Measurements from ENCODE around the gene ALMS1. TPM values are rescaled to one million over a fixed set of nuclear protein-coding genes. Genes with fewer than 3 reads are reported as not detected.
"Not testable (repeated sequence)": the region's sequence is repeated elsewhere in the genome, so short reads cannot be mapped to it uniquely, and the experiment has no call there.

The ALMS1 gene
- 7.6 TPM for total RNA-seq
- long read RNA-seq = 0 reads

GRCh38 chr2:73385504-73386341 is at the start of gene ALMS1:
ALMS1 (plus strand) TSS chr2:73385836; CDS start chr2:73385869, 33 bp downstream.
- intact Hi-C loops (cut with micrococcal nuclease) = no loop called here
- ATAC-seq = peak; percentile 97

GRCh38 chr2:73337828-73338227 is 47.8 kb upstream of the ALMS1 start:
- intact Hi-C loops (cut with micrococcal nuclease) = no loop called here
- DNase-seq = no peak

More at GRCh38 chr2:73385504-73386341, at the start of gene ALMS1:
- DNase-seq = peak; percentile 95

GRCh38 chr2:73339201-73339600 is 46.4 kb upstream of the ALMS1 start:
- intact Hi-C loops (cut with micrococcal nuclease) = no loop called here
- no peak for ATAC-seq
- DNase-seq = no peak

More at GRCh38 chr2:73337828-73338227, 47.8 kb upstream of the ALMS1 start:
- no peak for ATAC-seq

- intact Hi-C loops (cut with micrococcal nuclease) = no loop called here
- no peak for ATAC-seq
- DNase-seq = no peak
Observed at GRCh38 chr2:73341039-73341438, 44.6 kb upstream of the ALMS1 start.

GRCh38 chr2:73343992-73344391 is 41.6 kb upstream of the ALMS1 start:
- intact Hi-C loops (cut with micrococcal nuclease) = no loop called here
- DNase-seq (no peak), ATAC-seq (no peak)

- DNase-seq; ATAC-seq; intact Hi-C loops (cut with micrococcal nuclease): not testable (repeated sequence)
Observed at GRCh38 chr2:73344747-73345146, 40.9 kb upstream of the ALMS1 start.

- DNase-seq = no peak
- intact Hi-C loops (cut with micrococcal nuclease) = no loop called here
- ATAC-seq = no peak
Observed at GRCh38 chr2:73350035-73350691, 35.5 kb upstream of the ALMS1 start.

GRCh38 chr2:73356097-73356496 is 29.5 kb upstream of the ALMS1 start:
- DNase-seq (no peak), ATAC-seq (no peak)

GRCh38 chr2:73359915-73360697 is 25.5 kb upstream of the ALMS1 start:
- no peak for ATAC-seq
- intact Hi-C loops (cut with micrococcal nuclease) = no loop called here
- no peak for DNase-seq

More at GRCh38 chr2:73356097-73356496, 29.5 kb upstream of the ALMS1 start:
- intact Hi-C loops (cut with micrococcal nuclease) = no loop called here

- ATAC-seq (no peak), DNase-seq (no peak)
- intact Hi-C loops (cut with micrococcal nuclease) = no loop called here
Observed at GRCh38 chr2:73366060-73366459, 19.6 kb upstream of the ALMS1 start.

GRCh38 chr2:73368781-73369180 is 16.9 kb upstream of the ALMS1 start:
- ATAC-seq = peak; percentile 15
- intact Hi-C loops (cut with micrococcal nuclease) = no loop called here
- no peak for DNase-seq

GRCh38 chr2:73370348-73370747 is 15.3 kb upstream of the ALMS1 start:
- intact Hi-C loops (cut with micrococcal nuclease) = no loop called here
- no peak for DNase-seq
- no peak for ATAC-seq

GRCh38 chr2:73373344-73373743 is 12.3 kb upstream of the ALMS1 start:
- DNase-seq (no peak), ATAC-seq (no peak)
- intact Hi-C loops (cut with micrococcal nuclease) = no loop called here

GRCh38 chr2:73374269-73374668 is 11.4 kb upstream of the ALMS1 start:
- intact Hi-C loops (cut with micrococcal nuclease) = no loop called here
- DNase-seq (no peak), ATAC-seq (peak; percentile 51)

- DNase-seq (no peak), ATAC-seq (no peak)
- intact Hi-C loops (cut with micrococcal nuclease) = no loop called here
Observed at GRCh38 chr2:73376681-73377080, 9.0 kb upstream of the ALMS1 start.

- DNase-seq (no peak), ATAC-seq (no peak)
- intact Hi-C loops (cut with micrococcal nuclease) = no loop called here
Observed at GRCh38 chr2:73383036-73383435, 2.6 kb upstream of the ALMS1 start.

- ATAC-seq = no peak
Observed at GRCh38 chr2:73385123-73385503, 523 bp upstream of the ALMS1 start.

GRCh38 chr2:73386342-73386868 is 769 bp downstream of the ALMS1 start:
- peak; percentile 1 for ATAC-seq
- DNase-seq = no peak
- intact Hi-C loops (cut with micrococcal nuclease) = no loop called here

More at GRCh38 chr2:73385123-73385503, 523 bp upstream of the ALMS1 start:
- intact Hi-C loops (cut with micrococcal nuclease) = no loop called here
- no peak for DNase-seq

GRCh38 chr2:73386894-73387636 is 1.4 kb downstream of the ALMS1 start:
- DNase-seq (no peak), ATAC-seq (no peak)
- intact Hi-C loops (cut with micrococcal nuclease) = no loop called here

All from left ventricle myocardium superior (tissue), 1 donor.